Measurements from ENCODE around the gene TGFBR1. TPM values are rescaled to one million over a fixed set of nuclear protein-coding genes. Genes with fewer than 3 reads are reported as not detected.

TGFBR1 gene
- total and polyA plus RNA-seq, 8 donors = 5.2 to 119 (median 21.8) TPM

GRCh38 chr9:99180662-99181061 is 75.7 kb downstream of the TGFBR1 start:
- intact Hi-C loops (cut with DNase I; ENCODE audit: low total_unique reads) = no loop called here
- H3K9me3 ChIP-seq = no peaks in the 10 kb centered on the region
- no peaks in the 10 kb centered on the region for H3K36me3 ChIP-seq

GRCh38 chr9:99181206-99181605 is 76.3 kb downstream of the TGFBR1 start:
- no peak for TF ChIP-seq CTCF (IDR thresholded peaks at IDR 0.05)
- no peak for TF ChIP-seq POLR2A (IDR thresholded peaks at IDR 0.05)
- TF ChIP-seq POLR2AphosphoS5 (IDR thresholded peaks at IDR 0.05) = no peak
- no peak for TF ChIP-seq EP300 (IDR thresholded peaks at IDR 0.05)
- Histone ChIP-seq H3K27me3 (no peaks in the 10 kb centered on the region), H3K27ac (no peak overlapping the region), H3K9me3 (no peaks in the 10 kb centered on the region), H3K4me3 (no peak overlapping the region), H3K36me3 (no peaks in the 10 kb centered on the region), H3K4me1 (peaks cover 0 to 15% (median 10%) of the 10 kb centered on the region in 4 donors)
- WGBS, 5 donors = 79 to 90% (median 82%) methylated on average over 2 of the region's 2 CpGs
- intact Hi-C loops (cut with DNase I; ENCODE audit: low total_unique reads) = no loop called here
- DNase-seq = no peak

More at GRCh38 chr9:99180662-99181061, 75.7 kb downstream of the TGFBR1 start:
- Histone ChIP-seq H3K27me3 (no peaks in the 10 kb centered on the region), H3K4me3 (no peak overlapping the region), H3K4me1 (peaks cover 0 to 15% (median 10%) of the 10 kb centered on the region in 4 donors), H3K27ac (no peak overlapping the region)
- TF ChIP-seq EP300 (IDR thresholded peaks at IDR 0.05) (no peak), POLR2A (IDR thresholded peaks at IDR 0.05) (no peak), POLR2AphosphoS5 (IDR thresholded peaks at IDR 0.05) (no peak), CTCF (IDR thresholded peaks at IDR 0.05) (no peak)
- no peak for DNase-seq
- WGBS, 5 donors = 71 to 86% (median 86%) methylated on average over 6 to 9 of the region's 9 CpGs

- Histone ChIP-seq H3K27ac (no peak overlapping the region), H3K4me1 (peaks cover 0 to 15% (median 10%) of the 10 kb centered on the region in 4 donors), H3K36me3 (no peaks in the 10 kb centered on the region), H3K27me3 (no peaks in the 10 kb centered on the region), H3K9me3 (no peaks in the 10 kb centered on the region), H3K4me3 (no peak overlapping the region)
- 59 to 70% (median 66%) methylated on average over 4 of the region's 4 CpGs for WGBS, 5 donors
- DNase-seq = peak in 1 of 2 donors; percentile 26
- TF ChIP-seq CTCF (IDR thresholded peaks at IDR 0.05) (no peak), POLR2AphosphoS5 (IDR thresholded peaks at IDR 0.05) (no peak), EP300 (IDR thresholded peaks at IDR 0.05) (no peak), POLR2A (IDR thresholded peaks at IDR 0.05) (no peak)
- intact Hi-C loops (cut with DNase I; ENCODE audit: low total_unique reads) = no loop called here
Measured at GRCh38 chr9:99181621-99182020, 76.7 kb downstream of the TGFBR1 start.

GRCh38 chr9:99182356-99182755 is 77.4 kb downstream of the TGFBR1 start:
- H3K27ac ChIP-seq = no peak overlapping the region
- no peaks in the 10 kb centered on the region for H3K27me3 ChIP-seq
- no peak overlapping the region for H3K4me3 ChIP-seq
- DNase-seq = no peak
- TF ChIP-seq POLR2A (IDR thresholded peaks at IDR 0.05) (no peak), POLR2AphosphoS5 (IDR thresholded peaks at IDR 0.05) (no peak)
- intact Hi-C loops (cut with DNase I; ENCODE audit: low total_unique reads) = no loop called here
- WGBS, 5 donors = 81 to 92% (median 84%) methylated on average over 3 of the region's 3 CpGs
- peaks cover 0 to 15% (median 10%) of the 10 kb centered on the region in 4 donors for H3K4me1 ChIP-seq
- H3K9me3 ChIP-seq = no peaks in the 10 kb centered on the region
- no peaks in the 10 kb centered on the region for H3K36me3 ChIP-seq

GRCh38 chr9:99183616-99184015 is 78.7 kb downstream of the TGFBR1 start:
- WGBS, 5 donors = 73 to 92% (median 84%) methylated on average over 3 of the region's 3 CpGs
- no peaks in the 10 kb centered on the region for H3K36me3 ChIP-seq
- DNase-seq = no peak
- H3K9me3 ChIP-seq = no peaks in the 10 kb centered on the region
- peaks cover 0 to 15% (median 10%) of the 10 kb centered on the region in 4 donors for H3K4me1 ChIP-seq
- intact Hi-C loops (cut with DNase I; ENCODE audit: low total_unique reads) = no loop called here
- H3K4me3 ChIP-seq = no peak overlapping the region
- TF ChIP-seq CTCF (IDR thresholded peaks at IDR 0.05) (no peak), POLR2AphosphoS5 (IDR thresholded peaks at IDR 0.05) (no peak), EP300 (IDR thresholded peaks at IDR 0.05) (no peak), POLR2A (IDR thresholded peaks at IDR 0.05) (no peak)
- H3K27ac ChIP-seq = peak overlapping the region in 2 of 5 donors; percentile 28 to 57
- H3K27me3 ChIP-seq = peaks cover 0 to 2% (median 0%) of the 10 kb centered on the region in 3 donors
